ENCODE data around the gene SCO2.
"Not testable (repeated sequence)": the region's sequence is repeated elsewhere in the genome, so short reads cannot be mapped to it uniquely, and the experiment has no call there.

Gene SCO2

GRCh38 chr22:50550395-50550794, 25.0 kb upstream of the SCO2 start:
- no peak for DNase-seq (ENCODE audit: low spot score)

- DNase-seq (ENCODE audit: low spot score): no peak
Measured at GRCh38 chr22:50548921-50549790, 23.8 kb upstream of the SCO2 start.

- DNase-seq (ENCODE audit: low spot score): no peak
Measured at GRCh38 chr22:50548040-50548920, 22.9 kb upstream of the SCO2 start.

- no peak for DNase-seq (ENCODE audit: low spot score)
Measured at GRCh38 chr22:50547263-50547985, 22.0 kb upstream of the SCO2 start.

- DNase-seq (ENCODE audit: low spot score): no peak
Measured at GRCh38 chr22:50546326-50547262, 21.2 kb upstream of the SCO2 start.

GRCh38 chr22:50545522-50546325, 20.3 kb upstream of the SCO2 start, which contains the start of gene KLHDC7B:
KLHDC7B (plus strand) TSS chr22:50545899; CDS start chr22:50546244, 345 bp downstream.
- no peak for DNase-seq (ENCODE audit: low spot score)

GRCh38 chr22:50544746-50545253, 19.4 kb upstream of the SCO2 start:
- no peak for DNase-seq (ENCODE audit: low spot score)

- no peak for DNase-seq (ENCODE audit: low spot score)
Measured at GRCh38 chr22:50544078-50544745, 18.8 kb upstream of the SCO2 start.

- DNase-seq (ENCODE audit: low spot score): no peak
Measured at GRCh38 chr22:50542416-50542927, 17.1 kb upstream of the SCO2 start.

GRCh38 chr22:50541667-50542026, 16.2 kb upstream of the SCO2 start:
- DNase-seq (ENCODE audit: low spot score): not testable (repeated sequence)

- DNase-seq (ENCODE audit: low spot score): no peak
Measured at GRCh38 chr22:50540381-50540780, 15.0 kb upstream of the SCO2 start.

- DNase-seq (ENCODE audit: low spot score): no peak
Measured at GRCh38 chr22:50537765-50538164, 12.4 kb upstream of the SCO2 start.

GRCh38 chr22:50536226-50536625, 10.8 kb upstream of the SCO2 start:
- no peak for DNase-seq (ENCODE audit: low spot score)

- no peak for DNase-seq (ENCODE audit: low spot score)
Measured at GRCh38 chr22:50535113-50535512, 9.7 kb upstream of the SCO2 start.

- not testable (repeated sequence) for DNase-seq (ENCODE audit: low spot score)
Measured at GRCh38 chr22:50533856-50534711, 8.7 kb upstream of the SCO2 start.

- DNase-seq (ENCODE audit: low spot score): no peak
Measured at GRCh38 chr22:50532824-50533796, 7.7 kb upstream of the SCO2 start.

All from globus pallidus (tissue), 1 donor.